Keratinocyte (primary cell): ENCODE data around the gene CAPN1.

Experiments used
- CTCF ChIP-seq, 3 experiments: IDR thresholded peaks in 1 of 3; conservative IDR thresholded peaks in 1 of 3; optimal IDR thresholded peaks in 1 of 3; 2 replicates in 2 of 3; 3 replicates in 1 of 3; pipeline versions ENCODE3 to v1.5.1; 2011; ENCODE audit warnings: low read length in 3 of 3, mild to moderate bottlenecking in 3 of 3, moderate library complexity in 2 of 3, control low read depth in 1 of 3, inconsistent platforms in 1 of 3; ENCODE audit not compliant: insufficient read depth in 2 of 3; ENCODE audit errors: extremely low read depth in 1 of 3
- EZH2 ChIP-seq: IDR thresholded peaks from one replicate; pipeline ENCODE4 v1.6.1; 2012; ENCODE audit warnings: inconsistent platforms, mild to moderate bottlenecking, low read length, moderate library complexity

GRCh38 chr11:65214212-65214845 lies 32.6 kb downstream of the CAPN1 start:
- TF ChIP-seq CTCF (optimal IDR thresholded peaks at IDR 0.05 in 1 of 3, IDR thresholded peaks at IDR 0.05 in 1 of 3, conservative IDR thresholded peaks at IDR 0.05 in 1 of 3; ENCODE audit: extremely low read depth in 1 of 3, insufficient read depth in 2 of 3, low read length in 3 of 3) (no peak), EZH2 (no peak)
